Hematopoietic multipotent progenitor cell treated with erythropoietin and hydrocortisone succinate and interleukin-3 and kit ligand, for 17 days (in vitro differentiated cells): ENCODE data around the gene RCBTB2.
A peak's percentile ranks its signal among the peaks of the same experiment; 100 is the strongest.

Source experiments
- DNase-seq: peaks from one replicate; pipeline ENCODE4 v3.0.0-alpha.2; 2015; ENCODE audit warnings: low spot score

The RCBTB2 gene

DNA sequence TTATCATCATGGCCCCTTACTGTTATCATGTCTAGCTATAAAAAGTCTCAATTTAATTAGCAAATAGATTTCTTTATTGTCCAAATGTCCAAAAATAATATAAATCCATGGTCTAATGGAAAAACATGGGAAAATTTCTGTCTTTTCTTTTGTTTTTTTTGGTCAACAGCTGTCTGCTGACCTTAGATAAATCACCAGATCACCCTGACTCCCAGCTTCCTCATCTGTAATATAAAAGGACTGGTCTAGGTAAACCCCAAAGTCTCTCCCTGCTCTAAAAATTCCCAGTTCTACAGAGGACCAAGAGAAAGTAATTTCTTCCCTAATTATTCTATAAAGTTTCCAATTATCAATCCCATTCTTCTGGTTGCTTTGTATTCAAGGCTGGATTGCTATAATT, 30.7 kb upstream of the RCBTB2 start:
- DNase-seq, result no peak

DNA sequence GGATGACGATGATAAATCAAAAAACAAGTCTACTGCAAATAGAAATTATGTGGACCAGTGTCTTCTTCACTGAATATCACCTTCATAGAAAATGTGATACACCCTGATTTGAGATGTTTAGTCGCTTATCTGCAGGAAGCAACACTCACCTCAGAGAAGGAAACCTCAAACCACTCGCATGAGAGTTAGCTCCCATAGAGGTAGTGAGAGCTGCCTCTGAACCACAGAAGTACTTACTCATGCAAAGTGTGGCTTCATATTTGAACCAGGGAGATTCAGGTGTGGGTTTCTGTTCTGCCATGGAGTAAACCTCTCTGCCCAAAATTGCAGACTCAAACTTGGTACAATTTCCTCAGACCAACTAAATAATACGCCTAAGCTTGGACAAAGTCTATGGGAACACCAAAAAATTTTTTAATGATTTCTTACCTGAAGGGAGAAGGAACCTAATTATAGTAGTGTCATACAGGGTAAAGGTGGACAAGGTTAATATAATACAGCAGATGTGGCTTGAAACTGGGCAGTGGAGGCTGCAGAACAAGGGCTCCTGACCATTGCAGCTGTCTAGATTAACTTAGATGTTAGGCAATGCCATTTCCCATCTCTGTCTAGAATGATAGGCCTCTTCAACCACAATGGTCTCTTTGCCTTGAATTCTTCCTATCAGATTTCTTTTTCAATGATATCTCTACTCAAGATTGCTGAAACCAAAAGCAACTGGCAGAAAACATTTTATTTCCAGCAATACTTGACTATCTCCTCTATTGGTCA, 29.6 kb upstream of the RCBTB2 start:
- DNase-seq, result no peak

DNA sequence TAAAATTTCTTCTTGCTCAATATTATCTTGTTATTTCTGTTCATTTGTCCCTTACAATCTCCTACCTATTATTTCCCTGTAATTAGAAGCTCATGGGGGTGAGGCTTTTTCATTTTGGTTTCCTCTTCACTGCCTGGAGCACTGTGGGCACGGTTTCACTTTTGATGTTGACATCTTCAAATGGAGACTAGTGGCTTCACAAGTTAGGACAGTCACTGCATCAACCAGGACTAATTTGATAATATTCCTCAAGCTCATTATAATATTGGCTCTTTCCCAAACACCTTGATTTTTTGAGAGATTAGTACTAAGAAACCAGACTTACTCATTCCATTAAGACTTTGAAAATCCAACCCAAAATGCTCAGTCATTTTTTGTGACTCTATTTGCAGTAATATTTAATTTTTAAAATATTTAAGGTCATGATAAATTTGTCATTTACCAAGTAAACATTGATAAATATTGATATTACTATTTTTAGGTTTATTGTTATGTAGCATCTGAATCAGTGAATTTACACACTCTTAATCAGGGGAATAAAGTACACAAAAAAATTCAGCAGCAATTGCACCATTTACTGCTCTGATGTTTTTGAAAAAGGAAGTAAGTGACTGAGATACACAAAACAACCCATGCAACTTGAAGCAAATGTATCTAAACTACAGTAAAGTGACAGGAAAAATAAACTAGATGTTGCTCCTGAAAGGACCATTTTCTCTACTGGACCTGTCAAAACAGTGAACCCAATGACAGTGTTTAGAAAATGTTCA, 28.8 kb upstream of the RCBTB2 start:
- DNase-seq, result peak; percentile 11

DNA sequence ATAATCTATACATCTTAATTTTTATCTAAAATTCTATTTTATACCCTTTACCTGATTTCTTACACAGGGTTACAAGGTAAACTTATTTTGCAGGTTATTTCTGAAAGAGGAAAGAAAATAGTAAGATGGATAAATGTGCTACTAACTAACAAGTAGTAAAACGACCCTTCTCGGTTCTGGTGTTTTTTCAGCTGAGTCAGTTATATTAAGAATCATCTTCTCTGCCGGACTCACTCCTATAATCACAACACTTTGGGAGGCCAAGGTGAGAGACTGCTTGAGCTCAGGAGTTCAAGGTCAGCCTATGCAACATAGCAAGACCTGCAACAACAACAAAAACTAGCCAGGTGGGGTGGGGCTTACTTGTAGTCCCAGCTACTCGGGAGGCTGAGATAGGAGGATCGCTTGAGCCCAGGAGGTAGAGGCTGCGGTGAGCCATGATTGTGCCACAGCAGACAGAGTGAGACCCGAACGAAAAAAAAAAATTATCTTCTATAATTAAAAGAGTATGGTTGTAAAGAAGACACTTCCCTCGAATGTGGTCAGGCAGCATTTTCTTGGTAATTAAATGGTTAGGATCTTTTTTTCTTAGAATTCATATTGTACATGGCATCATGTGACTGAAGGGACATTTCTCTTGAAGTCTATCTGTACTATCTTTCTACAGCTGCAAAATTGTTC, 27.9 kb upstream of the RCBTB2 start:
- no peak for DNase-seq

DNA sequence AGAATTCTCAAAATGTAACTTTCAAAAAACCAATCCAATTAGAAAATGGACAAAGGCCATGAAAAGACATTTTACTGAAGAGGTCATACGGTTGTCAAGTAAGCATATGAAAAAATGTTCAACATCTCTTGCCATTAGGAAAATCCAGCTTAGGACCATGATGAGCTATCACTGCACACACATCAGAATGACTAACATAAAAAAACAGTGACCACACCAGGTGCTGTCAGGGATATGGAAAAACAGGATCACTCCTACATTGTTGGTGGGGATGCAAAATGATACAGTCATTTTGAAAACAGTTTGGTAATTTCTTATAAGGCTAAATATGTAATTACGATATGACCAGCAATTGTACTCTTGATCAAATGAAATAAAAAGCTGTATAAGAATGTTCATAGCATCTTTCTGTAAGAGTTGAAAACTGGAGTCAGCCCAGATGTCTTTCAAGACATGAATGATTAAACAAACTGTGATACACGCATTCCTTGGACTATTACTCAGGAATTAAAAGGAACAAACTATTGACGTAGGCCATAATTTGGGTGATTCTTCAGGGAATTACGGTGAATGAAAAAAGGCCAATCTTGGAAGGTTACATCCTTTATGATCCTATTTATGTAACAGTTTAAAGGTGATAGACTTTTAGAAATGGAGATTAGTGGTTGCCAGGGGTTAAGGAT, 26.9 kb upstream of the RCBTB2 start:
- DNase-seq, result no peak

DNA sequence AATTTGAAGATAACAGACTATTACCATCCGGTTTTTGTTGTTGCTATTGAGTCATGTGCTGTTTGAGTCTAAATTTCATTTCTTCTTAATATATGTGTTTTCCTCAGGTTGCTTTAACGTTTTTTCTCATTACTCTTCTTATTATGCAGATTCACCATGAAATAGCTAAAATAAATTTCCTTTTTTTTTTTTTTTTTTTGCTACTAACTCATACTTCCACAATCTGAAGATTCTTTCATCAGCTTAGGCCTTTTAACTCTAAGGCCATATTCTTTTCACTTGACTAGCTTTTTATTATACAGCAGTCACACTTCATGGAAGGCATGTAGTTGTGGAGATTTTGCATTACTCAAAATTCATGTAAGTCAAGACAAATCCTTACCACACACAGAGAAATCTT, 23.9 kb upstream of the RCBTB2 start:
- no peak for DNase-seq

DNA sequence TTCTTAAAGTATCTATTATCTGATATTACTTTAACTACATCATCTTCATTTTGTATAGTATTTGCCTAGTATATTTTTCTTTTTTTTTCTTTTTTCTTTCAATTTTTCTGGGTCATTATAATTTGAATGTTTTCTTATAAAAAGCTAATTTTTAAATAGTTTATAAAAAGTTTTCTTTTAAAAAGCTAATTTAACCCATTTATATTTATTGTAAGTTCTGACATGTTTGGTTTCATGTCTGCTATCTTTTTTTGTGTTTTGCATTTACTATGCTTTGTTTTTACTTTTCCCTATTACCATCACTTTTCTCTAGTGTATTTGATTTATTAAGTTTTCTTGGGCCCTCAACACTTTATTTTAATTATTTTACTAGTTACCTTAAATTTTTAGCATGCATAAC, 22.6 kb upstream of the RCBTB2 start:
- no peak for DNase-seq

DNA sequence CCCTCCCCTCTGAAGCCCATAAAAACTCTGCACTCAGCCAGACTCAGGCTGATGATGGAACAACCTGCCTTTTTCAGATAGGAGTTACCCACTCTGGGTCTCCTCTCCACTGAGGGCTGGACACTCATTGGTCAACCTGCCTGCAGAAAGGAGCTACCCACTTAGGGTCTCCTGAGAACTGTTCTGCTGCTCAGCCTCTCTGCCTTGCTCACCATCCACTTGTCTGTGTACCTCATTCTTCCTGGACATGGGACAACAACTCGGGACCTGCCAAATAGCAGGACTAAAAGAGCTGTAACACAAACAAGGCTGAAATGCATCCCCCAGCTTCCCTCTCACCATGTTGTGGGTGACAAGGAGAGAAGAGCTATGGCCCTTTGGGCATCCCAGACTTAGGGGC, 18.4 kb upstream of the RCBTB2 start:
- no peak for DNase-seq

DNA sequence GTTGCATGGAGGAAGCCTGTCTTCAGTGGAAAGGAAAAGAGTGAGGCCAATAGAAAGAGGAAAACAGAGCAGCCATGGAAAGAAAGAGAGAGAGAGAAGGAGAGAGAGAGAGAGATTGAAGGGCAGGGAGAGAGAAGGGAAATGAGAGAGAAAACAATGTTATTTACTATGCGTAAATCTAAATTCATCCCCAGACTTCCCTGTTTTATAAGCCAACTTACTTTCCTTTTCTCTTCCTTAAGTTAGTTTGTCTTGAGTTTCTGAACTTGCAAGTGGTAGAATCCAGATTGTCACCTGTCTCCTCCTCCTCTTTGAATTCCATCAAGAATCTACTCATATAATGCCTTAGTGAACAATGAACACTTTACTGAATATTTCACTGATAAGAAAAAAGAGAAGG, 16.8 kb upstream of the RCBTB2 start:
- DNase-seq, result no peak

DNA sequence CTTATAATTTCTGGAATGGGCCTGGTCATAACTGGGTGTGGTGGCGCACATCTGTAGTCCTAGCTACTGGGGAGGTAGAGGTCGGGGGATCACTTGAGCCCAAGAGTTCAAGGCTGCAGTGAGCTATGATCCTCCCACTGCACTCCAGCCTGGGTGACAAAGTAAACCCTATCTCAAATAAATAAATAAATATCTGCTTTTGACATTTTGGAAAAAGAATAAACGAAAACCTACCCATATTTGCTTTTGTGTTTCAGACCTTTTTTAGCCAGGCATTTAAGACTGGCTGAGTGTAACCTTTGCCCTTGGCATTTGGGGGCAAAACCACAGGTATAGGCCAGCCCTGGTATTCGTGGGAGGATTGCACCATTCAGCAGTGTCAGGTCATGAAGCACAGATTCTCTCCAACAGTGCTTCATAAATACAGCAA, 14.8 kb upstream of the RCBTB2 start:
- no peak for DNase-seq

DNA sequence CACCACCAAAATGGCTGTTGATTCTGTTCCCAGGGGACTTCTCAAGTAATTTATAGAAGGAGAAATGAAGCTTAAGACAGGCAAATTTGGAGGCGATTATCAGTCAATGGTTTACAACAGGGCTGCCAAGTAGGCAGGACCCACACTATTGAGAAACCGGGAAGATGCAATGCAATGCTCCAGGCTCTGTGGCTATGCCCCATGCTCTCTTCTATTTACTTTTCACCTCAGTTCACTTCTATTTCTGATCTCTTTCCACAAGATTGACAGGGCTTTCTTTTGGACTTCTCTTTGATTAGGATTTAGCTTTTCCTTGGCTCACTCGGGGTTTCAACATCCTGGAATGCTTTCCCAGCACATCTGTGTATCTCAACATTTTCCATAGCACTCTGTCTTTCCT, 12.7 kb upstream of the RCBTB2 start:
- no peak for DNase-seq

DNA sequence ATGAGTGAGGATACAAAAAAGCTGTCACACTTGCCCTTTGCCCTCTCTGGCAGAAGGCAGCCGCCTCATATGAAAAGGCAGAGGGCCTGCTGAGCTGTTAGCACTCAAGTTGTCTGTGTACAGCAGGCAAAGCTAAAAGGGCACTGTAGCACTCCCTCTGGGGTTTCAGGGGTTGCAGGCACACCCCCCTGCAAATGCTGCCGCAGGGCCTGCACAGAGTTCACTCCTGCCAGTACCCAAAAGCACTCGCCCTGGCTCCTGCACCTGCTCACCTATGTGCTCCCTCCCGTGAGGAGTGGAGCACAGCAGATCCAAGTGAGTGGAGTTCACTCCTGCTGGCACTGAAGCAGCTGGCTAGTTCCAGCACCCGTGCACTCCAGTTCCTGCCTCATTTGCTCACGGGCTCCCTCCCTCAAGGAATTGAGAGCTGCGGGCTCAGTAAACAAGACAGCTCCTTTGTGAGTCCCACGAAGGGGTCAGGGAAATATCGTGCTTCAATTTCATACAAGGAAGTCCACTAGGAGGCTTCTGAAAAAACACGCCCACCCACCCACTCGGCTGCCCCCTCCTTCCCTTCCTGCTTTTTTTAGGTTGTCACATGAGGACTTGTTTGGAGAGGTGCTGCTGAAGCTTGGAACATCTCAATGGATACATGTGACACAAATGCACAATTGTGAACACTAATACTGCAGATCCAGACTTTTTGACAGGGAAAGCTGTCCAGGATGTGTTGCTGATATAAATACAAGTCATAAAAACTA, 9.9 kb upstream of the RCBTB2 start:
- no peak for DNase-seq

DNA sequence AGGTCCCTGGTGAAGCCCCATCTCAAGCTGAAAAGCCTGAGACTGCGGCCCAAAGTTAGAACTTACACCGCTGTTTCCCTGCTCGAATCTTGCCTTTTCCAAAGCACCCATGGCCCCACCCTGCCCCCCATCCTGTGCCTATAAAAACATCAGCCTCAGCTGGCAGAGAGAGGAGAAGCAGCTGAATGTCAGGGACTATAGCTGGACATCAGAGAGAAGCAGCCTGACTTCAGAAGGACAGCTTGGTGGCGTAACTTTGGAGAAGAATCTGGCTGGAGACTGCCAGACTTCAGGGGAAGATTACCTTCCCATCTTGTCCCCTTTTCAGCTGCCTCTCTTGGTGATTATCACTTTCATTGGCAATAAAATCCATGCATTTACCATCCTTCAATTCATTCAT, 9.3 kb upstream of the RCBTB2 start:
- no peak for DNase-seq

DNA sequence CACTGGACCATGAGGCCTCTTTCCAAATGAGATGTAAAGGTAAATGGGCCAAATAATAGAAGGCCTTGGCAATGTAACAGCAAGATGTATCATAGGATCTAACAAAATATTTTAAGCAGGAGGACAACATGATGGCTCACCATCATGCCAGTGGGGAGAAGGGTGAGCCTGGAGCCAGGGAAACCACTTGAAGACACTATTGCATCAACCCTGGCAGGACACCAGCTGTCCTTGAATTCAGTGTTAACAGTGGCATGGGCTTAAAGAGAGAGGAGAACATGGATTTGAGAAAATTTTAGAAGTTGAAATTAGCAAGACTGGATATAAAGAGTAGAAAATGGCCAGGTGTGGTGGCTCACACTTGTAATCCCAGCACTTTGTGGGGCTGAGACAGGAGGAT, 6.7 kb upstream of the RCBTB2 start:
- DNase-seq, result no peak

DNA sequence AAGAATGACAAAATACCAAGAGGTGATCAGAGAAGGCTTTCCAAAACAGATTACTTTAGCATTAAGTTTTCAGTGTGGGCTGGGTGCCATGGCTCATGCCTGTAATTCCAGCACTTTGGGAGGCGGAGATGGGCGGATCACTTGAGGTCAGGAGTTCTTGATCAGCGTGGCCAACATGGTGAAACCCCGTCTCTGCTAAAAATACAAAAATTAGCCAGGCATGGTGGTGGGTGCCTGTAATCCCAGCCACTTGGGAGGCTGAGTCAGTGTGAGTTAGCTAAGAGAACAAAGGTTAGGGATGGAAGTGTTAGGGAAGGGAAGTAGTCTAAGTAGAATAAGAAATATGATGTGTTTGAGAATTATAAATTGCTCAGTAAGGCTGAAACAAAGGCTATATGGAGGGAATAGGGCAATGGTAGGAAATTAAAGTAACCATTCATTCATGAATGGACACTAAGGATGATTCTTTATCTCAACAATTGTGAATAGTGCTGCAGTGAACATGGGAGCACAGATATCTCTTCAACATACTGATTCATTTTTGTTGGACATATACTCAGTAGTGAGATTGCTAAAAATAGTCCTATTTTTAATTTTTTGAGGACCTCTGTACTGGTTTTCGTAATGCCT, 3.9 kb upstream of the RCBTB2 start:
- DNase-seq, result no peak

DNA sequence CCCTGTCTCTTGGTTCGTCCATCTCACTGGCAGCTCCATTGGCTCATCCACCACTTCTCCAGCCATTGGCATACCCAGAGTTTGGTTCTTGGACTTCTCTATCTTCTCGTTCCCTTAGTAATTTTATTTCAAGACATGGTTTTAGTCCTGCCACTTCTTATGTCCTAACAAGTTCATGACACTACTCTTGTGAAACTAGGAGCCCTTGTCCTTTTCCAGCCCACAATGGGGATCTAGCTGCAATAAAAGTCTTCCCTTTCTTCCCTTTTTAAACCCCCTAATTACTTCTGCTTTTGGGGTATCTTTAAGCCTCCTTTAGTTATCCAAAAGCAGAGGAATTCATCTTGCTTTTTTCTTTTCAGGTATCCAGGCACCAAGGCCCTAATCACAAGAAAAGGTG, 2.9 kb upstream of the RCBTB2 start:
- no peak for DNase-seq

DNA sequence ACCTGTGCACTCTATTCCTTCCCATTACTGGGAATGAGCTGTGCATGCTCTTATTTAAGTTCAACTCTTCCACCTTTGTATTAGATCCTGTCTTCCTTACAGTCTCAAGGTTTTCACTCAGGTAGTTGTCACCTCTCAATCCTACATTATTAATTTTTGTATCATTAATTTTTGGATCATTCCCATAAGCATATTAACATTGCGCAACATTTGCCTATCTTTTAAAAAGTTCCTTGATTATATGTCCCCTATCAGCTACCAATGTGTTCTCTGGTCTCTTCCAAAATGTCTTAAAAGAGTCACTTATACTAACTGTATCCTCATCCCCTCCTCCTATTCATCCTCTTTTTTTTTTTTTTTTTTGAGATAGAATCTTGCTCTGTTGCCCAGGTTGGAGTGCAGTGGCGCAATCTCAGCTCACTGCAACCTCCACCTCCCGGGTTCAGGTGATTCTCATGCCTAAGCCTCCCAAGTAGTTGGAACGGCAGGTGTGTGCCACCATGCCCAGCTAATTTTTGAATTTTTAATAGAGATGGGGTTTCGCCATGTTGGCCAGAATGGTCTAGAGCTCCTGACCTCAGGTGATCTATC, 2.1 kb upstream of the RCBTB2 start:
- no peak for DNase-seq

DNA sequence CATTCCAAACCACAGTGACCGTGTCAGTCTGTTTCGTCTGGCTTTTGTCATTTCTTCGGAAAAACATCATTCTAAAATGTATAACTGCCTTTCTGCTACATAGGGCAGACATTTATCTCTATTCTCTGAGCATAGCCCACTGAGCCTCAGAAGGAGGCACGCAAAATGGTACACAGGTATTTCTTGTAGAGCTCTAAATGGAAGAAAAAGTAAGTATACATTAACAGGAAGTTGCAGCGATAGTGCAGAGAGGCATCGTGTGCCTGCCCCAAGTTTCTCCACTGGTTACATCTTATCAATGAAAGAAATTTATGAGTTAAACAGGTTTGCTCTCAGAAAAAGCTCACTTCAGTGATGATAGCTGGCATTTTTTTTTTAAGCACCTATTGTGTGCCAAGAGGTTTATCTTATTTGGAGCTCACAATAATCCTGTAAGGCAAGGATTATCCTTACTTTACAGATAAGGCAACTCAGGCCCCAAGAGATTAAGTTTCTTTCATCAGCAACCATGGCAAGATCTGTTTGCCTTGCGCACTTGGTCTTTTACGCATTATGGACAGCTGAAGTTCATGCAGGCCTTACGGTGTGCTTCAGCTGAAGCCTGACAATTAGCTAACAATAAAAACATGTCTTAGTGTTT, 1.2 kb upstream of the RCBTB2 start:
- no peak for DNase-seq

DNA sequence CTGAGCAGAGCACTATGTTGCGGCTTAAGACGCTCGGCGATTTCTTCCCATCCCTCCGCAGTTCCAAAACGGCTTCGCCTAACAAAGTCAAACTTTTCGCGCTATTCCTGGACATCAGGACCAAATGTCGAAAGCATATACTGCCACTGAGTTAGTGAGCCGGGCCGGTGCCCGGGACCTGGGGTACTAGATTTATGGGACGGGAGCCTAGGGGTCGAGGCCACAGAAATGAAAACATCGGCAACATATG, 699 bp downstream of the RCBTB2 start:
- no peak for DNase-seq

DNA sequence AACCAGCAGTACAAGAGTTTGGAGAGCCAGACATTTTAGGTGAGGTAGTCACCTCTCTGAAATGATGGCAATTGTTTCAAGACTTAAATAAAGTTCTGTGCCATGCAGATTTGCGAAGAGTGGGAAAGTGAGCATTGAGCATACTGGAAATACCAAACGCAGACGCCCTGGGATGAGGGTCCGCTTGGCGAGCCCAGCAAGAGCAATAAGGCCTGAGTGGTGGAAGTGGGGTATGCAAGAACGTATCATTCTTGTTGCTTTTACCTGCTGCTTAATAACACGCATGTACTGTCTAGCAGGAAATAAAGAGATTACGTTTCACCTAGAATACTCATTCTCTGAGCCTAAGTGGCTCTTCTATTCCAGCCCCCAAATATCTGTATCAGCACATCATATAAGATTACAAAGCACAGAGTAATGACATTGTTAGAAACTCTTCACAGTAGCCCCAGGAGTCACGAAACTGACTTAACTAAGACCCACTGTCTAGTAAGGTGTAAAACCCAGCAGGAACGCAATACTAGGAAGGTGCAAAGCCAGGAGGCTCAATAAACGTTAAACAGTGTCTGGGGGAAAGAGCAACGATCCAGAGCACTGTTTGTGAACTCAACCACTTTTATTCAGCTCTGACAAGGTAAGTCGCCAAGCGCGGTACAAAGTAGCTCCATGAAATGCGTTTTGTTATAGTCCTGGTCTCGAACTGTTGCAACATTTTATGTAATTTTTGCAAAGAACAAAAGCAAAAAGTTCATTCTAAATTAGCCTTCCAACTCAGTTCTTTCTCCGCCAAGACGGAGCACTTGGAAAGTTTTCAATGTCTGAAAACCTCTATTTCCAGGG, 1.2 kb downstream of the RCBTB2 start:
- no peak for DNase-seq
